Caki2 (cell line): ENCODE results near the gene SCYL1. TPM values are rescaled to one million over a fixed set of nuclear protein-coding genes. Genes with fewer than 3 reads are reported as not detected.

Source experiments
- DNase-seq: peaks from one replicate; pipeline ENCODE4 v3.0.0-alpha.2; 2015; ENCODE audit warnings: low read depth
- in situ Hi-C: cut with HindIII; loops from 2 replicates; pipeline ENCODE4 v1.10.0; 2016; ENCODE audit warnings: low sequenced_read_pairs, low pct_unique_long_range_greater_than_20kb, mixed read lengths
- total RNA-seq: library from RNA; depleted of rRNA; stranded (reverse); fragments of >200 nt; shearing (Covaris generic); gene quantifications from 2 replicates; pipeline ENCODE4 v1.2.3, GENCODE V29; 2014; ENCODE audit warnings: low replicate concordance

The SCYL1 gene
- total RNA-seq, 1 experiment from 2014 or later = 58.0 TPM

DNA sequence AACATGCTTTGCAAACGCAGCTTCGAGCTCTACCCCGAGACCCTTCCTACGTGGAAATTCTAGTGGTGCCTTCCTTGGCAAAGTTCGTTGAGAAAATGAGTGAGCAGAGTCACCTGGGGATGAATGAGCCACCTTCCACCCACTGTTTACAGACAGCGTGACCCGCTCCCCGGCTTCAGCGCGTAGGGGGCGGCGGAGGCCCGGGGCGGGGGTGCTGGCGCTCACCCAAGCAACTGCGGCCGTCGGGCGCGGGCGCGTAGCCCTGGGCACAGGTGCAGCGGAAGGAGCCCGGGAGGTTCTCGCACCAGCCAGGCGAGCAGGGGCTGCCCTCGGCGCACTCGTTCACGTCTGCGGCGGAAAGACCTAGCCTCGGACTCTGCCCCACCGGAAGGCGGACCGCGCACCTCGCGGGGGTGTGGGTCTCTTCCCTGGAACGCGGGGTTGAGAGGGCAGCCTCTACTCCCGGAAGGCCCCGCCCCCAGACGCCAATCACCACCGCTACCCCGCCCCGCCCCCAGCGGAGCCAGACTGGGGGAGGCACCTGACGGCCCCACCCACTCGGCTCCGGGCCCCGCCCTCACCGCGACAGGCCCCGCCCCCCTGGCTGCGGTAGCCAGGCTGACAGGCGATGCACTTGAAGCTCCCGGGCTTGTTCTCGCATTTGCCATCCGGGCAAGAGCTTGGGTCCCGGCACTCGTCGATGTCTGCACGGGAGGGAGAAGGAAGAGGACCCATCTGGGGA lies 21.5 kb downstream of the SCYL1 start:
- in situ Hi-C loops = no loop called here

DNA sequence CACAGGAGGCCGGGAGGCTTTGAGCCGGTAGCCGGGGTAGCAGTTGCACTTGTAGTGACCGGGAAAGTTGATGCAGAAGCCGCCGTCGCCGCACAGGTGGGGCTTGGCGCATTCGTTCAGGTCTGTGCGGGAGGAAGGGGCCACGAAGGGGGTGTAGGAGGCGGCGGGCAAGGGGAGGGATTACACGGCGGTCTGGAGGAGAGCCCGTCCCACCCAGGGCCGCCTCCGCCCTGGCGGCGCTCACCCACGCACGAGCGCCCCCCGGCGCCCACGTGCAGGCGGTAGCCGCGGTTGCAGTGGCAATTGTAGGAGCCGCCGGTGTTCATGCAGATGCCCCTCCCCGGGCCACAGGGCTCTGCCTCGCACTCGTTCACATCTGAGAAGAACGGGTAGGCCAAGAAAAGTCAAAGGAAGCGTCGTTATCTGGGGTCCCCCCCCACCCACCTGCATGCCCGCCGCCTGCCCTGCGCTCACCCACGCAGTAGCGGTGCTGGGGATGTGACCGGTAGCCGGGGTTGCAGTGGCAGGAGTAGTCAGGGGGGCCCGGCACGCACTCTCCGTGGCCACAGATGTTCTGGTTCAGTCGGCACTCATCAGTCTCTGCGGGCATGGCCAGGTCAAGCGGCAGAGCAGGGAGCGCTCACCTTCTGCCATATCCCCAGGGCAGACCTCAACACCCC lies 22.7 kb downstream of the SCYL1 start:
- no peak for DNase-seq
- in situ Hi-C loops = no loop called here

More for the DNA sequence above, 21.5 kb downstream of the SCYL1 start:
- DNase-seq = no peak

DNA sequence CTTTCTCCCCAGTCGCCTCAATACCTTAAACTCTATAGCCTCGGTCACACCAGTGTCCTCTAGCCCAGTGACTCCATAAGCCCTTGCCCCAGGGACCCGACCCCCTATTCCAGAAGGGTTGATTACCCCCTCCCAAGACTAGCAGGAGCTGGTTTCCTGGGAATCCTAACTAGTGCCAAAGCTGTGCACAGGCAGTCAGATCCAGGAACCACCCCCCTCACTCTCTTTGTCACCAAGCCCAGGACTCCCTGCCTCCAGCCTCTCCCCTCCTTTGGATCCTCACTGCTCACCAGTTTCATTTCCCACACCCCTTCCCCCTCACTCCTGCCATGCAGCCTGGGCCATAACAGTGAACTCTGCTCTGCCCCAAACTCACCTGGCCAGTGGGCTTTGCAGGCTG lies 23.5 kb downstream of the SCYL1 start:
- in situ Hi-C loops = no loop called here
- DNase-seq = no peak

DNA sequence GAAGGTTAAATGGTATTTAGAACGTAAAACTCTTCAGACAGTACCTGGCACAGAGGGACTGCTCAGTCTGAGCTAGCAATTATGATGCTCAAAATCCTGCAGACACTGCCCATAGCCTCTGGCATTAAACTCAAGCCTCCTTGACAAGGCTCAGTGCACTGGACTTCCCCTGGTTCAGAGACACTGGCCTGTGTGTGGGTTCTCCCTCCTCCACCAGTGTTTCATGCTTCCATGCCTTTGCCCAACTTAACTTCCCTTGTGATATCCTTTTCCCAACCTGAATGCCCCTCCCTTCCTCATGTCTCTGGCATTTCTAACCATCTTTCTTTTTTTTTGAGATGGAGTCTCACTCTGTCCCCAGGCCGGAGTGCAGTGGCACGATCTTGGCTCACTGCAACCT lies 24.2 kb downstream of the SCYL1 start:
- peak; percentile 54 for DNase-seq
- in situ Hi-C loops = no loop called here

DNA sequence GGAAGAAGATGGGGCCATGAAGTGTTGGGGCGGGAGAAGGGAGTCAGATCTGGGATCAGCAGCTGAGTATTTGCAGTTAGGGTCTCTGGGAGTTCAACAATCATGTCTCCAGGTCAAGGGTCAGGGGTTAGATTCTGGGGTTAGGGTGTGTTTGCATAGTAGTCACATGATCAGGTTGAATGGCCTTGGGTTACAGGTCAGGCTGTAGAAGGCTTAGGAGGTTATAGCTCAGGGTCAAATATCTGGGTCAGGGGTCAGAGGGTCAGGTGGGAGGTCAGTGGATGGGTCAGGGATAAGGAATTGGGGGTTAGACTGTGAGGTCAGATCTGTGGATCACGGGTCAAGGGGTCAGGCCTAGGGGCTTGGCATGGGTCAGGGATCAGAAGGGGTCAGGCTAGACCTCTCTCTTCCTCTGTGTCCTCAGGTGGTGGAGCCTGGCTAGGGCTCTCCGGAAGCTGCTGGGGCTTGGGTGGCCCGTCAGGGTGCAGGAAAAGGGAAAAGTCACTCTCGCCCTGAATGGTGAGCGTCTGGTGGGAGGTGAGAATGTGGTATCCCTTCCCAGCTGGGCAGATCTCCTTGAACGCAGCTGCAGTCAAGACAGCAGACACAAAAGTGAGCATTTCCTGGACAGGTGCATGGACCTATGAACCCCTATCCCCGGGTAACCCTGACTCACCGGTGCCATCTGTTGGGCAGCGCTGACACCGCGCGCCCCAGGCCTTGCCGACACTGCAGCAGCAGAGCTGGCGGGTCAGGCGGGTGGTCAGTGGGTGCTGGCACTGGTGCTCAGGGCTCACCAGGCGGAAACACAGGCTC lies 26.9 kb downstream of the SCYL1 start:
- DNase-seq = no peak
- in situ Hi-C loops = no loop called here

DNA sequence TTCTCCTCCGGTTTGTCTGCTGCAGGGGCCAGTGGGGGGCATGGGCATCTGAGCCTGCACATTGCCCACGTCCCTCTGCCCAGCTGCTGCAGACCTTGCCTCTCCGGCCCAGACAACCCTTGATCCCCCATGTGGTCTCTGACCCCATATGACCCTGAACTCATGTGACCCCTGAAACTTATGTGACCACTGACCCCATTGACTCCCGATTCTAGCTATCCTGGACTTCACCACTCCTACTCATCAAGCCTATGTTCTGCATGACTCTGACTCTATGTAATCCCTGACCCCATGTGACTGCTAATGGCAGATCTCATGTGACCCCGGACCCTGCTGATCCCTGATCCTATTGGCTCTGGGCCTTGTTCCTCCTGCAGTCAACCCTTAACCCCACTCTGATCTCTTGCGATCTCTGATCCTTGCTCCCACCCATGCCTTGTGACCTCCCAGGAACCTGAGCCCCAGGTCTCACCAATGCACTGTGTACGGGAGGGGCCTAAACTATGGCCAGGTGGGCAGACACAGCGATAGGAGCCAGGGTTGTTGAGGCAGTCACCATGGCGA lies 27.6 kb downstream of the SCYL1 start:
- in situ Hi-C loops = no loop called here
- DNase-seq = no peak

DNA sequence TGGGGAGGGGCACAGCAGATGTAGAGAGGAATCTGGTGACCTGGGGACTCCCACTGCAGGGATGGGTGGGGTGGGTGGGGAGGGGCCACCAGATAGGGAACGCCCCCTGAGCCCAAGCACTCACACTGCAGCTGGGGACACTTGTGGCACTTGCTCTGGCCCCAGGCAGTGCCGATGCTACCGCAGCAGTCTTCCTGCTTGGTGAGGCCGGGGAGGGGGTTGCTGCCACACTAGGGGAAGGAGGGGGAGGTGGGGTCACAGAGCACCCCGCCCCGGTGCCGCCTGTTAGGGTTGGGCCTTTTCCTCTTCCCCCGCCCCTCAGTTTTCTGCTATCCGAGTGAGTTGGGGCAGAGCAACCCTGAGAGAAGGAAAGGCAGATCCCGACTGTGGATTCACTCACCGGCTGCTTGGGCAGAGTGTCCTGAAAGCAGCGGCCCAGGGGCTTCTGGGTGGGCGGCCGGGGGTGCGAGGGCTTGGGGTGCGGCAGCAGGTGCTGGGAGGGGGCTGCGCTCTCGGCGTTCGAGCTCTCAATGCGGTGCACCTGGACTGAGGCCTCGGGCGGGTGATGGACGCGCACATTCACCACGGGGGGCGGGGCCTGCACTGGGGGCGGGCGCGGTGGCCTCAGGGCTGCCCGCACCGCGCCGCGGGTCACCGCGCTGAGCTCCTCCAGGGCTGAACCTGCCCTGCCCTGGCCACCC lies 28.6 kb downstream of the SCYL1 start:
- in situ Hi-C loops = no loop called here
- peak; percentile 51 for DNase-seq

DNA sequence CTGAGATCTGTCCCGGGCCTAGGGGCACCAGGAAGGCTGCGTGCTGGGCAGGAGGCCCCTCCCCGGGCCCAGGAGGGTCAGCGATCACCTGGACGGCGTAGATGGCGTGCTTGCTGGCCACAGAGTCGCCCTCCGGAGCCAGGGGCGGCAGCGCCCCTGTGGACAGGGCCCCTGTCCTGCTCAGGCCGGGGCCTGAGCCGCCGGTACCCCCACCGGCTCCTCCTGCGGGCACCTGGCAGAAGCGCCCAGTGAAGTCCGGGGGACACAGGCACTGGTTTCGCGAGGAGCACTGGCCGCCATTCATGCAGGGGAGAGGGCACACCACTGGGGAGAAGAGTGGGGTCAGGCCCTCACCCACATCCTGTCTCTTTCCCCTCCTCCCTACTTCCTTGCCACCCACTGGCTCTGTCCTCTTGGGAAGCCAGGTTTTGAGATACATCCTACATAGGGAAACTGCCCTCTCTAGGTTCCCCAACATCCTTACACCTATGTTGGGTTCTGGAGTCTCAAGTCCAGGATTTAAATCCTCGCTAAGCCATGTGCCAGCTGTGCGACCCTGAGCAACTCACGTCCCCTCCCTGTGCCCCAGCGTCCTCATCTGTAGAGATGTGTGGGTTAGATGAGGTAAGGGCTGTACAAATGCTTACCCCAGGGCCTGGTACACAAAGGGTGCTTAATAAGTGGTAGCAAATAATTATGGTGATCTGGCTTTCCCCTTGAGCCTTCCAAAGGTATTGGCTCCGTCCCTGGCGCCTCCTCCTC lies 29.4 kb downstream of the SCYL1 start:
- in situ Hi-C loops = no loop called here
- DNase-seq = no peak

DNA sequence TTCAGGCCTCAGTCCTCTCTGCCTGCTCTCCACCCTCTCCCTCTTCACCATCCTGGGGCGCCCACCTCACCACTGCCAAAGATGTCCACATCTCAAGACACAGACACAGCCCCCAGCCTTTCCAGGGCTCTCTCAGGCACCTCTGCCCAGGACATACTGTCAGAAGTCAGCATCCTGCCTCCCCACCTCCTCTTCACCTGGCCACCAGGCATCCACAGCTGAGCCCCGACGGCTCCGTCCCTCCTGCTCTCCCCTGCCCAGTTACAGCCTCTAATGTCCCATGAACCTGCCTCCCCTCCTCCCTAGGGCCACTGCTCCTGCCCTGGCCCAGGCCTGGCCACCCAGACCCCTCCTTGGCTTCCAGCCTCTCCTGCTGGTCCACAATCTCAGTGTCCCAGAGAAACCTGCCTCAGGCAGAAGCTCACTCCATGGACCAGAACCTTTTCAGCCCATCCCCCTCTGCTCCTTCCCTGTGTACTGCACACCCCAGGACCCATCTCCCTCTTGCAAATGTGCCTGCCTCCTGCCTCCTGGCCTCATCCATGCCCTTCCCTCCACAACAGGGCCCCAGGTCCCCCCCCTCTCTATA lies 30.1 kb downstream of the SCYL1 start:
- no peak for DNase-seq
- in situ Hi-C loops = no loop called here

DNA sequence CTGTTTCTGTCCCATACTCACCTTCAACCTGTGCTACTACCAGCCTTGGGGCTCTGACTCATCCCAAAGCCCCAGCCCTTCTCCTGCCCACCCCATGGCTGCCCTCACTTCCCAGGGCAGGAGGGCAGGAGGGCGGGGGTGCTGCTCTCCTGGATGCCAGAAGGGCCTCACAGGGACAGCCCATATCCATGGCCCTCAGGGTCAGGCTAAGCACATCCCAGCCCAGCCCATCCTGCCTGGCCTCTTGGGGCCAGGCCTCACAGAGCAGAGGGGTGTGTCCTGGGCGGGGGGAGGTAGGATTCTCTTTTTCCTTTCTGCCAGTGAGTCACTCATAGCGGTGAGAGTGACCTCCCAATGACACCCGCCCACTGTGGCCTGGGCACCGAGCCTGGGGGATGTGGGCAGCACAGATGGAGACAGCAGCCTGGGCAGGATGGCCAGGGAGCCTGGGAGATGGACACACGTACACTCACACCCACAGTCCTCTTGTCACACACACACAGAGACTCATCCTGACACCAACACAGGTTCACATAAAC lies 30.9 kb downstream of the SCYL1 start:
- in situ Hi-C loops = no loop called here
- DNase-seq = peak; percentile 97

DNA sequence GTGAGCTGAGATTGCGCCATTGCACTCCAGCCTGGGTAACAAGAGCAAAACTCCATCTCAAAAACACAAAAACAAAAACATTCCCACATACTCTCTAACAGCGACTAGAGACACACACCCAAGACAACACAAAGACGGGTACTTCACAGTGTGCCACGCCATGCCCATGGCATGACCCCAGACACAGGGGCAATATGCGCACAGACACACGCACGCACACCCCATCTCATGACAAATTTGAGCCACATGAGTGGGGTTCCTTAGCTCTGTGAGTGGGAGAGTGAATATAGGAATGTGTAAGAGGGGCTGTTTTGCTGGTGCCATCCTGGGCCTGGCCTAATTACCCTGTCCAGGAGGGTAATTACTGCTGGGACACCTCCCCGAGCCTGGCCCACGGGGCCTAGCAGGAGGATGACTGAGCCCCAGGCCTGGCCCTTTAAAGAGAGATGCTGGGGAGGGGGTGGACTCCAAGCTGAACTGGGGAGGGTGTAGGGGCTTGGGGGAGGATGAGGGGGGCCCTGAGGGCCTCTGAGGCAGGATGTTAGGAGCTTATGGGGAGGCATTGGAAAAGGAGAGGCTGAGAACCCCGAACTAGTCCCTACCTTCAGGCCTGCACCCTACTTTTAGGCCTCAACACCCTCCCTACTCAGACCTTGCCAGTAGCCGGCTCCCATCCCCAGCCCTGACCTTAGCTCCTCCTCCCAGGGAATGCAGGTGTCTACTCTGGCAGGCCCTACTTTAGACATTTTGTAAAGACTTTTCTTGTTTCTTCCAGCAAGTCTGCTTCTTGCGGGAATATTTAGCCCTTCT lies 31.8 kb downstream of the SCYL1 start:
- DNase-seq = peak; percentile 32
- in situ Hi-C loops = no loop called here

DNA sequence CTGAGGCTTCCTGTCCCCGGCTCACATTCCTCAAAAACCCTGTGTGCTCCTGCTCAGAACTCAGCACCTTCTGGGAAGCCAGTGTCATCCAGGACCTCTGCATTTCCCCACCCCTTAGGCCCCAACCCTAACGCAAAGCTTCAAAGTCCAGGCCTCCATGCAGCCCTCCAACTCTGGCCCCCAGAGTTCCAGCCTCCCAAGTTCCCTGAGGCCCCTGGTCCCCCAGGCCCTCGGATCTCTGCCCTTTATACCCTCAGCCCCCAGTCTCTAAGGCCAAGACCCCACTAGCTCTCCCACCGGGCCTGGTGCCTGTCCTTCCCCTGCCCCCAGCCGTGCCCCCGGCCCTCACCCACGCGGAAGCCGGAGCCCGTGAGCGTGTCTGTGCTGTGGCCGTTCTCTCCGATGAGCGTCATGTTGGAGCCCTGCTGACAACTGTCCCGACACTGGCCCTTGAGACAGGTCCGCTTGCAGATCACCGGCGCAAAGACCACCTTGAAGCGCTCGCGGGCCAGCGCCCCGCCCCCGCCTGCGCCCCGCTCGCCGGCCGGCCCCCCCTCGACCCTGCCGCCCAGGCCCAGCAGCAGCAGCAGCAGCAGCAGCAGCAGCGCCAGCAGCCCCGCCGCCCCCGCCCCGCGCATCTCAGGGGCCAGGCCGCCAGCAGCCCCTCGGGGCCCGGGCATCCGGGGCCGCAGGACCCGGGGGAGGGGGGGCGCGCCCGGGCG lies 32.6 kb downstream of the SCYL1 start:
- no peak for DNase-seq
- in situ Hi-C loops = no loop called here

DNA sequence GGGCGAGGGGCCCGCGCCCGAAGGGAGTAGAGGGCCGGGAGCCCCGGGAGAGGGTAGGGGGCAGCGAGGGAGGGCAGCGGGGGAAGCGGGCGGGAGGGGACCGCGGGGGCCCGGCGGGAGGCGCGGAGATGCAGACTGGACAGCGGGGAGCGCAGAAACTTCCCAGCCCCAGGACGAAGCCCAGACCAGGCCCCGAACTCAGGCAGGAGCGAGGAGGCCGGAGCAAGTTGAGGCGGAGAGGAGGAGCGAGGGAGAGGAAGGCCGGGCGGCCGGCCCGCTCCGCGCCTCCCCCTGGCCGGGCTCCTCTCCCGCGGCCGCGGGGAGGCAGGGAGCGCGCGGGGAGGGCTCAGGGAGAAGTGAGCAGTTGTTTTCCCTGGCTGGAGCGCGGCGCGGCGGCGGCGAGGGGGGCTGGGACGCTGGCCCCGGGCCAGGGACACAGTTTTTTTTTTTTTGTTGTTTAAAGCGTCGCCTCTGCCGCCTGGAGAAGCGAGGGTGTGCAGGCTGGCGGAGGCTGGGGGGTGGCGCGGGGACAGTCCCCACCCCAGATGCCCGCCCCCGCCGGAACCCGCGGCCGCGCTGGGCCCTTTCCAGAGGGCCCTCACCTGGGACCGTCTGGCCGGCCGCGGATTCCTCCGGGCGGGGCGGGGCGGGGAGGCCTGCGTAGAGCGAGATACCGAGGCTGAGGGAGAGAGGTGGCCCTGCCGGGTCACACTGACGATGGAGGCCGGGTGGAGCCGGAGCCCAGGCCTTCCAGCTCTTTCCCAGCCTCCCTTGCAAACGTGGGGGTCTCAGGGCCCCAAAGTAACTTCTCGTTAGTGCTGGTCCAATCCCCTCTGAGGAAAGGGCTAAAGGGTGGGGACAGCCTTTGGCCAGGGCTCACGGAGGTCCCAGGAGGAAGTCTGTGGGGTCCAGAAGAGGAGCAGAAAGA lies 33.4 kb downstream of the SCYL1 start, which contains the start of gene LTBP3:
Gene LTBP3, minus strand, starts transcription at position 358 of the 928 bp plus-strand sequence. CDS start 400 bp downstream, outside the sequence.
- DNase-seq = peak; percentile 95
- in situ Hi-C loops = no loop called here

DNA sequence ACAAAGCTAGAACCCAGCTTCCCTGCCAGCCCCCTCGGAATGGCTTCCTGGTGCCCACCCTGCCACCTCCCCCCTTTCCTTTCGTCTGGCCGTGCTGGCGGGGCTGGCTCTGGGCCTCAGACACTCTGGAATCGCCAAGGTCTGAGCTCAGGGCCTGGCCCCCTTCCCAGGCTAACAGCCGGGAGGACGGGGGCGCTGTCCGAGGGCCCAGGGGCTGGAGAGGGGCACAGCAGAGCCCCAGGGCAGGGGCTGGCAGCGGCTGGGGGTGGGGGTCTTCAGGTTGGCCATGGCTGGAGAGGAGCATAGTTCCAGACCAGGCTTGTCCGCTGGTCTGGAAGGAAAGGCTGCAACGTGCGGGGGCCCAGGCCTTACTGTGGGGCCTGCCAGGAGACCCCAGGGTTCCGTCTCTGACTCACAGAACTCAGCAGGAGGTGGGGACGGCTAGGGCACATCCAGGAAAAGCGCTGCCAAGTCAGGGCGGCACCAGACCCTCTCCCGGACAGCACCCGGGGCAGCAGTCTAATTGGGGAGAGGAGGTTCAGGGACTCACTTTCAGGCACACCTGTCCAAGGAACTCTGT lies 34.1 kb downstream of the SCYL1 start:
- in situ Hi-C loops = no loop called here
- no peak for DNase-seq
